Activated naive CD8-positive, alpha-beta T cell treated with anti-CD3 and anti-CD28 coated beads, Interleukin-2, amount 50 U/mL, for 16 hours (primary cell): ENCODE results near the gene ZNF169.
"Not testable (repeated sequence)": the region's sequence is repeated elsewhere in the genome, so short reads cannot be mapped to it uniquely, and the experiment has no call there.

Source experiments
- DNase-seq: peaks from one replicate; pipeline ENCODE4 v3.0.0-alpha.2; 2020; ENCODE audit warnings: low read depth, low spot score

The ZNF169 gene

DNA sequence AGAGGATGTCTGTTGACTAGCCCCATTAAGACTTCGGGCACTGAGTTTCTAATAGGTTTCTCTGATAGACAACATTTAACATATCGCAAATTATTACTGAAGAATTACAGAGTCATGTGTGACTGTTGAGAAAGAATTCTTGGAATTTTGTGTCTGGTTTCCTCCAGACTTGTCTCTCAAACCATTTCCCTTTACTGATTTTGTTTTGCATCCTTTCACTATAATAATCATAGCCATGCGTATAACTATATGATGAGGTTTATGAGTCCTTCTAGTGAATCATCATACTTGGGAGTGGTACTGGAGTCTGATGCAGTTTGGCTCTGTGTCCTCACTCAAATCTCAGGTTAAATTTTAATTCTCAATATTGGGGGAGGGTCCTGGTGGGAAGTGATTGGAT, 27.0 kb downstream of the ZNF169 start:
- DNase-seq: no peak

- no peak for DNase-seq
Observed at GRCh38 chr9:94287877-94288513, 28.9 kb downstream of the ZNF169 start.

- no peak for DNase-seq
Observed at GRCh38 chr9:94289691-94290090, 30.6 kb downstream of the ZNF169 start.

DNA sequence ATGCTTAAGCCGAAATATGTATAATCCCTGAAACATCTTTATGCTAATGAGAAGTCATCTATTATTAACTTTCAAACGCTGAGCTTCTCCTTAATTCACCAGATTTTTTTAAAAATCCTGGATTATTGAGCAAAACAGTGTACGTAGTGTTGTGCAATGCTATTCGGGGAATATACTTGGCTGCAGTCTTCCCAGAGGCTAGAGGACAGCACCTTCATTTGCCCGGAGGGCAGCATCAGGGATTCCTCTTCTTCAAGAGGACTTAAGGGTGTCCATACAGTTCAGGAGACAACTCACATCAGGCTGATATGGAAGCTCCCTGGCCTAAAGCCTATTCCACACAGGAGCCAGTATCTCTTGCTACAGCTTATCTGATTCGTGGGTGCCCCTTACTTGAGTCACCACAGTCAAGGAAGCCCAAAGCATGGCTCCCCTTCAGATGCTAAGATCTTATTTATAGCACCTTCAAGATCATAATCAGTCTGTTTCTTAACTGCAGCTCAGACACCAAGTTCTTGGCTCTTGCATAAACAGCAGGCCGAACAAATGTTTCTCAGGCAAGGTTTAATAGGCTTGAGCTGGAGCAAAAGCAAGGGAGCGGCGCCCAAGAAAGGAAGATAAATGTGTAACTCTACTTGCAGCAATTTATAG, 40.0 kb downstream of the ZNF169 start:
- DNase-seq: no peak

DNA sequence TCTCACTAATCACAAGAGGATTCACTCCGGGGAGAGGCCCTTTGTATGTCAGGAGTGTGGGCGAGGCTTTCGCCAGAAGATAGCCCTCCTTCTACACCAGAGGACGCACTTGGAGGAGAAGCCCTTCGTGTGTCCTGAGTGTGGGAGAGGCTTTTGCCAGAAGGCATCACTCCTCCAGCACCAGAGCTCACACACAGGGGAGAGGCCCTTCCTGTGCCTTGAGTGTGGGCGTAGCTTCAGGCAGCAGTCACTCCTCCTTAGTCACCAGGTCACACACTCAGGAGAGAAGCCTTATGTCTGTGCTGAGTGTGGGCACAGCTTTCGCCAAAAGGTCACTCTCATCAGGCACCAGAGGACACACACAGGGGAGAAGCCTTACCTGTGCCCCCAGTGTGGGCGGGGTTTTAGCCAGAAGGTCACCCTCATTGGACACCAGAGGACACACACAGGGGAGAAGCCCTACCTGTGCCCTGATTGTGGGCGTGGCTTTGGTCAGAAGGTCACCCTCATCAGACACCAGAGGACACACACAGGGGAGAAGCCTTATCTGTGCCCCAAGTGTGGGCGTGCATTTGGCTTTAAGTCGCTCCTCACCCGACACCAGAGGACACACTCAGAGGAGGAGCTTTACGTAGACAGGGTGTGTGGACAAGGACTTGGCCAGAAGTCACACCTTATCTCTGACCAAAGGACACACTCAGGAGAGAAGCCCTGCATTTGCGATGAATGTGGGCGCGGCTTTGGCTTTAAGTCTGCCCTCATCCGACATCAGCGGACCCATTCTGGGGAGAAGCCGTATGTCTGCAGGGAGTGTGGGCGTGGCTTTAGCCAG, 41.6 kb downstream of the ZNF169 start:
- DNase-seq: no peak

DNA sequence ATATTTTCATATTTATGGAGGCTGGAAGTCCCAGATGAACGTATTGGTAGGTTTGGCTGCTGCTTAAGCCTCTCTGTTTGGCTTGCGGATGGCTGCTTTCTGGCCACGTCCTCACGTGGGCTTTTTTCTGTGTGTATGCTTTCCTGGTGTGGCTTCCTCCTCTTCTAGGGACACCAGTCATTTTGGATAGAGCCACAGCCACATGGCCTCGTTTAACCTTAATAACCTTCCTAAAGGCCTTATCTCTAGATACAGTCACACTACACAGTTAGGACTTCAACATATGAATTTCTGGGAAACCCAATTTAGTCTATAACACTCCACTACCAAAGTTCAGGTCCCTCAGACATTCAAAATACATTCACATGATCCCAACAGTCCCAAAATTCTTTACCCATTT, 42.5 kb downstream of the ZNF169 start:
- DNase-seq: no peak

DNA sequence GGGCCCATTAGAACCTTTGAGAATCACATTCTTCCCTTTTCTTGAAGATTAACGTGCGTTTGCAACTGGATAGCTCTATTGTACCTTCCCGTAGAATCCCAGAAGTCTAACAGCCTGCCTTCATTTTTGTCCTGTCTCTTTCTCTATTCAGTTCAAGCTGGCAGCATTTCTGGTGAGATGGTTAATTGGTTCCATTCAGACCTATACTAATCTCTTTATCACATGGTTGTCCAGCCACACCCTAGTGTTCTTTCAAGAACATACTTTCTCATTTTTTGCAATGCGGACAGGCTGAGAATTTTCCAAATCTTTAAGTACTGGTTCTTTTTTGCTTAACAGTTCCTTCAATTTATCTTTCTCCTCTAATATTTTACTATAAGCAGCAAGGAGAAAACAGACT, 43.3 kb downstream of the ZNF169 start:
- DNase-seq: no peak

GRCh38 chr9:94303321-94303720, 44.2 kb downstream of the ZNF169 start:
- DNase-seq: no peak

- not testable (repeated sequence) for DNase-seq
Observed at GRCh38 chr9:94315034-94315984, 56.2 kb downstream of the ZNF169 start.

- not testable (repeated sequence) for DNase-seq
Observed at GRCh38 chr9:94316236-94316635, 57.1 kb downstream of the ZNF169 start.

DNA sequence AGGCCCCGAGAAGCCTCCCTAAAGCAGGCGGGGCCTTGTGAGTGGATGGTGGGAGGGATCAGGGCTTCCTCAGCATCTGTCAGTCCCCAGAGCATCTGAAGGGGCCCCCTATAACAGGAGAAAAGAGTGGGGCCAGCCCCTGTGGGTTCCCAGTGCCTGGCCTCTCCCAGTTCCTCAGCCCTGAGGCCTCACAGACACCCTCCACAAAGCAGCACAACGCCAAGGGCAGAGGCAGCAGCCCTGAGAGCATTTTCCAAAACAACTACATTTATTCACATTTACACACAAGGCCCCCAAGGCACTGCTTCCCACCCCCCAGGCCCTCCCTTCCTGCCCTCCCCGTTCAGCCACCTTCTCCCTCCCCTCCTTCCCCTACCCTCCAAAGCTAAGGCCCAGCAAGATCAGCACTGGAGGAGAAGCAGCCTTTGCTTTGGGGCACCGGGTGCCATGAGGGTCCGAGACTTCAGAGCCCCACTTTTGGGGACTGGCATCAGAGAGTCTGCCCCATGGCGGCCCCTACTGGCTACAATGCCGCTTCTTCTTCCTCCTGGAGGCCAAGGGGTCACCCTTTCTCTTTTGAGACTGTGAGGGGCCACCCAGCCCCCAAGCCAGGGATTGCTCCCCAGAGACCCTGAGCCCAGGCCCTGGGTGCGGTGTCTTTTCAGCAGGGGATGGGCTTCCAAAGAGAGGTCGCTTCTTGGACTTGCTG, 59.0 kb downstream of the ZNF169 start:
- DNase-seq: not testable (repeated sequence)

- not testable (repeated sequence) for DNase-seq
Observed at GRCh38 chr9:94322342-94322940, 63.3 kb downstream of the ZNF169 start.

- DNase-seq: not testable (repeated sequence)
Observed at GRCh38 chr9:94323153-94323798, 64.2 kb downstream of the ZNF169 start.

DNA sequence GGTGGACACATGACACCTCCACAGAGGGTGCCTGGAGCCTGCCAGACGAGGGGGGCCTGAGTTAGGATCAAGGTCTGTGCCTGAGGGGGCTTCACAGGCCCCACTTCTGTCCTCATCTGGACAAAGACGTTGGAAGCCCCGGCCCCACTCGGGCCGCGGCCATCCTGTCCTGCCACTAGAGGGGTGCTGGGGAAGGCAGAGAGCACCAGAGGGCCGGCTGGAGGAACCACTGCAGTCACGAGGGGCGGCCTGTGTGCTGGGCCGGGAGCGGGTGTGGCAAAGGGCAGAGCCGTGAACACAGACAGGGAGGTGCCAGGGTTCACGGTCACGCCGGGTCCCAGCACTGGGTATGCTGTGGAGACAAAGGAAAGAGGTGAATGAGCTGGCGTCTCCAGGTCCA, 66.5 kb downstream of the ZNF169 start:
- not testable (repeated sequence) for DNase-seq

DNA sequence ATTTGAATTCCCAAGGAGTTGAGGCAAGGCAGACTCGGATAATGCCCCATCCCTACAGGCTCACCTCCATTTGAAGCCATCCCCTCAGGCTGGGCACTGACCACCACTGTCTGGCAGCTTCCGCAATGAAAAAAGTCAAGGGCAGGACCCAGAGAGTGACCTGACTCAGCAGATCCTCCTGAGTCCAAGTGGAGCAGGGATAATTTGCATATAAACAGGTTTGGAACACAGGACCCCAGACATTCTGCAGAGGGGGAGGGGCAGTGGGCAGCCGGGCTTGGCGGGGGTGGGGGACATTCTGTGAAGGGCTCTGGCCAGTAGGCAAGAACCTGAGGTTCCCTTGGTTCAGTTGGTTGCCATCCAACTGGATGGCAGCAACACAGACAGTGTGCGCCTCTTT, 69.4 kb downstream of the ZNF169 start, which contains the start of gene NUTM2F:
TSS of gene NUTM2F (minus strand) at position 101 of the 400 bp plus-strand sequence. CDS start at position 80, 21 bp downstream.
- DNase-seq: not testable (repeated sequence)

DNA sequence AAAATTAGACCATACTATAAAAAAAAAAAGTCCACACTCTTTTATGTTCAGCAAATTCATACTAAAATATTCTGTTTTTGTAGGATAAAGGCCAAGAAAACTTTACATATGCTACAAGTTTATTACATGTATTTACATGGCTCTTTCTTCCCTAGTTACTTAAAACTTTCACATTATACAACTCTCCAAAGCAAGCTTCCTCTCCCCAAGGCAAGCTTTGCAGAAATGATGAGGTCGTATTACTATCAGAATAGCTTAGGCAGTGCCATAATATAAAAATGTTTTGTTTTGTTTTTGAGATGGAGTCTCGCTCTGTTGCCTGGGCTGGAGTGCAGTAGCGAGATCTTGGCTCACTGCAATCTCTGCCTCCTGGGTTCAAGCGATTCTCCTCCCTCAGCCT, 77.3 kb downstream of the ZNF169 start:
- not testable (repeated sequence) for DNase-seq

GRCh38 chr9:94338723-94339122, 79.6 kb downstream of the ZNF169 start:
- DNase-seq: not testable (repeated sequence)

- not testable (repeated sequence) for DNase-seq
Observed at GRCh38 chr9:94339657-94340056, 80.6 kb downstream of the ZNF169 start.

DNA sequence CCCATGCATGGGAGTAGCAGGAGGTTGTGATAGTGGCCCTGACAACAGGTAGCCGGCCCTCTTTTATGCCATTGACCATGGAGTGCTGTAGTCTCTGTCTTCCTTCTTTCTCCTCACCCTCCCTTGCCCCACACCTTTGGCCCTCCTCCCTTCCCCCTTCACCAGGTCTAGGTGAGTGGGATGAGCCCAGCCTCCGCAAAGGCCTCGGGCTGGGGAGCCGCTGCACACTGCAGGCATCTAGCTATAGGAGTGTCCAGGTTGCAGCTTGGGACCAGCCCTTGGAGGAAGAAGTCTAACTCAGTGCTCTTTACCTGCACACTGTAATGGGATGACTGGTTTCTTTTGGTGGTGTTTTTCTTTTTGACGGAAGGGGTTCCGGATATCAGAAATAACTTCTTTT, 81.7 kb downstream of the ZNF169 start:
- DNase-seq: not testable (repeated sequence)

- DNase-seq: not testable (repeated sequence)
Observed at GRCh38 chr9:94341703-94342102, 82.6 kb downstream of the ZNF169 start.
